Measurements from ENCODE around the gene OSBP. TPM values are rescaled to one million over a fixed set of nuclear protein-coding genes. Genes with fewer than 3 reads are reported as not detected.

The OSBP gene
- polyA plus RNA-seq, 2 of the 4 experiments (the other 2 are of a cell fraction) = 25.9 to 31.7 TPM

- peaks cover 7% of the 10 kb centered on the region; the same call in 2 of the 3 replicates for H3K4me1 ChIP-seq
- no peak overlapping the region for H3K4me2 ChIP-seq
- 93% methylated on average over 5 of the region's 5 CpGs for WGBS (ENCODE audit: missing lambda C conversion rate)
- ATAC-seq = no peak
- ChIA-PET POLR2A (no interaction called here), CTCF (no interaction called here)
- H3K9me3 ChIP-seq = no peaks in the 10 kb centered on the region
- H3K27ac ChIP-seq = no peak overlapping the region
- FAIRE-seq = no peak
- TF ChIP-seq FOXS1 (CRISPR knock-in tag; IDR thresholded peaks at IDR 0.05) = no peak
- TF ChIP-seq CBX2 (IDR thresholded peaks at IDR 0.05; ENCODE audit: borderline replicate concordance, low read depth) = no peak
- H3K4me3 ChIP-seq = no peak overlapping the region
- no peak for DNase-seq (ENCODE audit: low read depth in 1 of 2, low spot score in 1 of 2)
Observed at GRCh38 chr11:59574932-59575502, 40.6 kb downstream of the OSBP start.

DNA sequence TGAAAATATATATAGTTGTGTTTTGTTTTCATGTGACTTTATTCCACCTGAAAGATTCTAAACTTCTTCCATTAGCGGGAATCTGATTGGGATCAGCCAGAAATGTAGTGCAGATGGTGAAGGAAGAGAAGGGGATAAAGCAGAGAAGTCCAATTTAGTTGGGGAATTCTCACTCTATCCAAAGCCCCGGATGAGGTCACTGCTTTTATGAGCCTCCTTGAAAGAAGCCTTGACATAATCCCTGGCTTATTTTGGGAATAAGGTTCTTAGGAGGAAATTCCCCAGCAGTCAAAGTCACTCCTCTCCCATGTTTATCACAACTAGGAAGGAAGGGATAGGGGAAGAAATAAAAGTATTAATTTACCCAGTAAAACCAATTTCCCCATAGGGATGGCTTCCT is 41.1 kb downstream of the OSBP start:
- Histone ChIP-seq H3K4me3 (no peak overlapping the region), H3K9me3 (no peaks in the 10 kb centered on the region), H3K4me2 (no peak overlapping the region), H3K4me1 (peaks cover 7% of the 10 kb centered on the region; the same call in 2 of the 3 replicates), H3K27ac (no peak overlapping the region)
- ChIA-PET CTCF (no interaction called here), POLR2A (no interaction called here)
- TF ChIP-seq HDAC2 (IDR thresholded peaks at IDR 0.05) (no peak), RARB (CRISPR knock-in tag; IDR thresholded peaks at IDR 0.05) (no peak), RAD21 (conservative IDR thresholded peaks at IDR 0.05 in 1 of 2, IDR thresholded peaks at IDR 0.05 in 1 of 2) (no peak), BHLHE40 (IDR thresholded peaks at IDR 0.05; ENCODE audit: low read depth, low read length) (no peak), SREBF2 (IDR thresholded peaks at IDR 0.05) (no peak), EHF (CRISPR knock-in tag; IDR thresholded peaks at IDR 0.05) (no peak), JUN (IDR thresholded peaks at IDR 0.05) (no peak), KDM5A (IDR thresholded peaks at IDR 0.05) (no peak), NFE2L2 (conservative IDR thresholded peaks at IDR 0.05; ENCODE audit: low read length) (no peak), ESRRA (IDR thresholded peaks at IDR 0.05; ENCODE audit: borderline replicate concordance, low read length) (no peak), ZC3H11A (IDR thresholded peaks at IDR 0.05) (no peak), HEYL (CRISPR knock-in tag; IDR thresholded peaks at IDR 0.05) (no peak), CHD2 (IDR thresholded peaks at IDR 0.05; ENCODE audit: low read length, partially characterized antibody) (no peak), MYC (IDR thresholded peaks at IDR 0.05; ENCODE audit: borderline replicate concordance, low read length) (no peak), NPAS2 (CRISPR knock-in tag; IDR thresholded peaks at IDR 0.05; ENCODE audit: borderline replicate concordance) (no peak), TP53 (CRISPR knock-in tag; IDR thresholded peaks at IDR 0.05) (no peak), JUNB (IDR thresholded peaks at IDR 0.05) (no peak), POLR2AphosphoS2 (conservative IDR thresholded peaks at IDR 0.05; ENCODE audit: low read length) (no peak)
- TF ChIP-seq, protein P1, sequence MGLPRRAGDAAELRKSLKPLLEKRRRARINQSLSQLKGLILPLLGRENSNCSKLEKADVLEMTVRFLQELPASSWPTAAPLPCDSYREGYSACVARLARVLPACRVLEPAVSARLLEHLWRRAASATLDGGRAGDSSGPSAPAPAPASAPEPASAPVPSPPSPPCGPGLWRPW (IDR thresholded peaks at IDR 0.05) = no peak
- TF ChIP-seq, protein P2, sequence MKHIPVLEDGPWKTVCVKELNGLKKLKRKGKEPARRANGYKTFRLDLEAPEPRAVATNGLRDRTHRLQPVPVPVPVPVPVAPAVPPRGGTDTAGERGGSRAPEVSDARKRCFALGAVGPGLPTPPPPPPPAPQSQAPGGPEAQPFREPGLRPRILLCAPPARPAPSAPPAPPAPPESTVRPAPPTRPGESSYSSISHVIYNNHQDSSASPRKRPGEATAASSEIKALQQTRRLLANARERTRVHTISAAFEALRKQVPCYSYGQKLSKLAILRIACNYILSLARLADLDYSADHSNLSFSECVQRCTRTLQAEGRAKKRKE (CRISPR knock-in tag; IDR thresholded peaks at IDR 0.05; ENCODE audit: low read depth) = no peak
- ATAC-seq (no peak), FAIRE-seq (no peak), DNase-seq (ENCODE audit: low read depth in 1 of 2, low spot score in 1 of 2) (no peak)
- 79% methylated on average over 2 of the region's 2 CpGs for WGBS (ENCODE audit: missing lambda C conversion rate)

DNA sequence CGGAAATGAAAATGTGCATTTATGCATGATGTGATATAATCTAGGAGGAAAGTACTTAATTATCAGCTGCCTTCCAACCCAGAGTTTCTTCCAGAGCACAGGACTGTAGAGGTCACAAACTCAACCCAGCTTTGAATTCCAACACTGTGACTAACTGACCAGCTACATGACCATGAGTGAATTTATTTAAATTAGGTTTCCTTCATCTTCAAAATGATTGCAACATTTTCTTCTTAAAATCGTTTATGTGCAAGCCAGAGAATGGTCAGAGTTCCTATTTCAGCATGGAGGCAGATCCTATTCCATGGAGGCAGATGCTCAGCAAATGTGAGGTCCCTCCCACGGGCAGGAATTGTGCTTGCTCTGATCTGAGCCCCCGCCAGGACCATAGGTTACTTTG is 42.4 kb downstream of the OSBP start:
- ATAC-seq = no peak; a peak in 1 of 6 replicates
- ChIA-PET POLR2A (no interaction called here), CTCF (interaction anchor here (1.0 to 1.6 kb wide), 3 partner anchors 11 to 36 kb away, joined by 3 read pairs; no protein-coding TSS in a partner anchor)
- FAIRE-seq = no peak
- peak overlapping the region in 1 of 2 experiments; percentile 41; a peak in 1 of 6 replicates for H3K27ac ChIP-seq
- H3K4me3 ChIP-seq = no peak overlapping the region
- WGBS (ENCODE audit: missing lambda C conversion rate) = 66% methylated on average over 4 of the region's 4 CpGs
- H3K4me1 ChIP-seq = peaks cover 7% of the 10 kb centered on the region; the same call in 2 of the 3 replicates
- TF ChIP-seq SREBF2 (IDR thresholded peaks at IDR 0.05) (no peak), ZFP36 (IDR thresholded peaks at IDR 0.05; ENCODE audit: borderline replicate concordance, partially characterized antibody) (no peak), CBX2 (IDR thresholded peaks at IDR 0.05; ENCODE audit: borderline replicate concordance, low read depth) (no peak), FOXS1 (CRISPR knock-in tag; IDR thresholded peaks at IDR 0.05) (no peak), ZNF302 (CRISPR knock-in tag; IDR thresholded peaks at IDR 0.05) (no peak)
- TF ChIP-seq, protein P3, sequence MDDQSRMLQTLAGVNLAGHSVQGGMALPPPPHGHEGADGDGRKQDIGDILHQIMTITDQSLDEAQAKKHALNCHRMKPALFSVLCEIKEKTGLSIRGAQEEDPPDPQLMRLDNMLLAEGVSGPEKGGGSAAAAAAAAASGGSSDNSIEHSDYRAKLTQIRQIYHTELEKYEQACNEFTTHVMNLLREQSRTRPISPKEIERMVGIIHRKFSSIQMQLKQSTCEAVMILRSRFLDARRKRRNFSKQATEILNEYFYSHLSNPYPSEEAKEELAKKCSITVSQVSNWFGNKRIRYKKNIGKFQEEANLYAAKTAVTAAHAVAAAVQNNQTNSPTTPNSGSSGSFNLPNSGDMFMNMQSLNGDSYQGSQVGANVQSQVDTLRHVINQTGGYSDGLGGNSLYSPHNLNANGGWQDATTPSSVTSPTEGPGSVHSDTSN (IDR thresholded peaks at IDR 0.05) = no peak
- TF ChIP-seq, protein P4, sequence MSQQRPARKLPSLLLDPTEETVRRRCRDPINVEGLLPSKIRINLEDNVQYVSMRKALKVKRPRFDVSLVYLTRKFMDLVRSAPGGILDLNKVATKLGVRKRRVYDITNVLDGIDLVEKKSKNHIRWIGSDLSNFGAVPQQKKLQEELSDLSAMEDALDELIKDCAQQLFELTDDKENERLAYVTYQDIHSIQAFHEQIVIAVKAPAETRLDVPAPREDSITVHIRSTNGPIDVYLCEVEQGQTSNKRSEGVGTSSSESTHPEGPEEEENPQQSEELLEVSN (IDR thresholded peaks at IDR 0.05; ENCODE audit: borderline replicate concordance, low read depth) = no peak
- H3K4me2 ChIP-seq = no peak overlapping the region
- DNase-seq (ENCODE audit: low read depth in 1 of 2, low spot score in 1 of 2) = no peak
- H3K9me3 ChIP-seq = no peaks in the 10 kb centered on the region
